Spleen (tissue), 7 donors: Measurements from ENCODE around the gene TMEM181.

Experiments used
- CTCF ChIP-seq, 11 experiments: fragments of 200-600 bp in 7 of 11; fragments of 450-650 bp in 4 of 11; sonication (generic) in 4 of 11; IDR thresholded peaks in 8 of 11; conservative IDR thresholded peaks in 3 of 11; 1 replicate in 7 of 11; 2 replicates in 4 of 11; pipeline versions ENCODE4 v1.4.0 to v1.8.0; 2016 to 2021; ENCODE audit warnings: antibody characterized with exemption in 11 of 11, inconsistent platforms in 4 of 11, mild to moderate bottlenecking in 1 of 11
- POLR2A ChIP-seq, 3 donors: fragments of 450-650 bp; IDR thresholded peaks; one replicate each; pipeline ENCODE4 v1.5.1; 2017; ENCODE audit warnings: antibody characterized with exemption in 3 of 3, mild to moderate bottlenecking in 1 of 3
- POLR2AphosphoS5 ChIP-seq, 3 donors: sonication (generic); formaldehyde crosslinking; IDR thresholded peaks; one replicate each; pipeline ENCODE4 v1.5.1; 2017; ENCODE audit warnings: antibody characterized with exemption in 3 of 3
- donor health status: DM: no; HTN: no; CAD: no; lungs with moderate emphysema.
- donor health status: DM: no; HTN: no; CAD: no.
- donor health status: DM: no; HTN: no; CAD: no.

DNA sequence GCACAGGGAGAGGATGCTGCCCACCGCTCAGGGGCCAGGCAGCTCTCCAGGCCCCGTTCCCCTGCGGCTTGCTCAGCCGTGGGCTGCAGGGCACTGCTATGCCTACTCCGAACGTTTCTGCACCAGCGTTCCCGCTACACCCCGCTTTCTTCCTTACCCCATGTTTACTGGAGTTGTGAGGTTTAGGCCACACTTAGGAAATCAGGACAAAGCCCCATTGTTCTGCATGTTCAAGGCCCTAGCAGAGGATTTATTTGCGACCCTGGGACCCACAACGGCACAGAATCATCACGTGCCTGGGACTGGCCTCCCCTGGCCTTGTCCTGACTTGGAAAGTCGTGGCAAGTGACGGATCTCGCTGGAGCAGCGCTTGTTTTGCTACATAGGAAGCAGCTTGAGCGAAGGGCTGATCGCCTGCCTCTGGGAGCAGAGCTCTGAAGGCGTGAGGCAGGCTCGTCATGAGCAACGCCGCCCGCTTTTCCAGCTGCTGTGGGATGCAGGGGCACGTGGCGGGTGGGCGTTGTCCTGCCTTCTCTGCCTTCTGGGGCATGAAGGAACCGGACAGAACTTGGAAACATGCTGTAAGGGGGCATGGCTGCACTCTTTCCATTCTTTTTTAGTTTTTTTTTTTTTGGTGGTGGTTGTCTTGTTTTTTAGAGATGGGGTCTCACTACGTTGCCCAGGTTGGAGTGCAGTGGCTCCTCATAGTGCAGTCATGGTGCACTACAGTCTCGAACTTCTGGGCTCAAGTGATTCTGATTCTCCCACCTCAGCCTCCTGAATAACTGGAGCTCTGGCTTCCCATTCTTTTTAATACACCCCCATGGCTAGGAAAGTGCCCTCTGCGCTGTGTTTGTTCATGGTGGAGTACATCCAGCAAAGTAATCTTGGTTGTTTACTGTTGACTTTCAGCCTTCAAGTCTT lies 14.6 kb upstream of the TMEM181 start:
- TF ChIP-seq POLR2A (IDR thresholded peaks at IDR 0.05) (no peak), POLR2AphosphoS5 (IDR thresholded peaks at IDR 0.05) (peak; percentile 45 to 70 (median 46)), CTCF (IDR thresholded peaks at IDR 0.05 in 8 of 11, conservative IDR thresholded peaks at IDR 0.05 in 3 of 11) (no peak)
